DOHH2 (cell line): ENCODE measurements around the gene PITPNC1.

Experiments
- H3F3A ChIP-seq: fragments of 200-600 bp; sonication (generic), shearing (Covaris generic); 2 replicates; pipeline ENCODE4 v1.6.0; 2016; ENCODE audit warnings: antibody characterized with exemption, mild to moderate bottlenecking; ENCODE audit not compliant: control insufficient read depth, insufficient read depth
- H3K27ac ChIP-seq: fragments of 200-600 bp; sonication (generic); 2 replicates; pipeline ENCODE4 v1.5.1; 2014; ENCODE audit warnings: low read depth, mild to moderate bottlenecking, low read length, moderate library complexity
- H3K27me3 ChIP-seq: fragments of 200-600 bp; sonication (generic); 2 replicates; pipeline ENCODE4 v1.6.1; 2014; ENCODE audit warnings: mild to moderate bottlenecking, low read length, mixed read lengths; ENCODE audit not compliant: control insufficient read depth
- H3K36me3 ChIP-seq: fragments of 200-600 bp; sonication (generic); 2 replicates; pipeline ENCODE4 v1.6.1; 2014; ENCODE audit warnings: mild to moderate bottlenecking, low read length, moderate library complexity, mixed read lengths; ENCODE audit not compliant: control insufficient read depth
- H3K4me1 ChIP-seq: fragments of 200-600 bp; sonication (generic); 2 replicates; pipeline ENCODE4 v1.6.1; 2014; ENCODE audit warnings: mild to moderate bottlenecking, low read length, mixed read lengths; ENCODE audit not compliant: control insufficient read depth
- H3K4me2 ChIP-seq: fragments of 200-600 bp; sonication (generic); 2 replicates; pipeline ENCODE4 v1.6.0; 2014; ENCODE audit warnings: mild to moderate bottlenecking, low read length, moderate library complexity
- H3K4me3 ChIP-seq: fragments of 200-600 bp; sonication (generic); 2 replicates; pipeline ENCODE4 v1.5.1; 2014; ENCODE audit warnings: mild to moderate bottlenecking, low read length, mixed read lengths
- H3K79me2 ChIP-seq: fragments of 200-600 bp; sonication (generic); 2 replicates; pipeline ENCODE4 v1.6.1; 2014; ENCODE audit warnings: mild to moderate bottlenecking, low read length, mixed read lengths; ENCODE audit not compliant: control insufficient read depth
- H3K9me2 ChIP-seq: fragments of 200-600 bp; sonication (generic); replicated peaks from 2 replicates; pipeline ENCODE4 v1.6.1; 2014; ENCODE audit warnings: mild to moderate bottlenecking, low read length, mixed read lengths; ENCODE audit not compliant: control insufficient read depth
- H3K9me3 ChIP-seq: fragments of 200-600 bp; sonication (generic); 2 replicates; pipeline ENCODE4 v1.6.1; 2014; ENCODE audit warnings: antibody characterized with exemption, low read length, mixed read lengths; ENCODE audit not compliant: control insufficient read depth, insufficient read depth
- H4K20me1 ChIP-seq: fragments of 200-600 bp; sonication (generic); 2 replicates; pipeline ENCODE4 v1.6.0; 2014; ENCODE audit warnings: low read depth, mild to moderate bottlenecking, antibody characterized with exemption, low read length, moderate library complexity; ENCODE audit not compliant: control insufficient read depth, insufficient read depth
- EZH2phosphoT487 ChIP-seq: fragments of 200-600 bp; sonication (generic); IDR thresholded peaks from 2 replicates; pipeline ENCODE4 v1.6.1; 2017; ENCODE audit warnings: borderline replicate concordance, mild to moderate bottlenecking, antibody characterized with exemption, low read length, moderate library complexity, mixed read lengths
- TF ChIP-seq, protein P1 (sequence below): fragments of 200-600 bp; sonication (generic); IDR thresholded peaks from one replicate; pipeline ENCODE4 v1.5.1; 2014; ENCODE audit warnings: antibody characterized with exemption, mild to moderate bottlenecking, low read depth, low read length; ENCODE audit not compliant: poor library complexity, severe bottlenecking

Gene PITPNC1

GRCh38 chr17:67707442-67707841 is 330.4 kb downstream of the PITPNC1 start:
- no peaks in the 10 kb centered on the region for H3F3A ChIP-seq
- H3K9me3 ChIP-seq = no peaks in the 10 kb centered on the region
- H3K27ac ChIP-seq = no peak overlapping the region
- H3K27me3 ChIP-seq = no peaks in the 10 kb centered on the region
- H3K9me2 ChIP-seq = no peaks in the 10 kb centered on the region
- no peaks in the 10 kb centered on the region for H3K79me2 ChIP-seq
- H3K4me3 ChIP-seq = no peak overlapping the region
- H3K4me1 ChIP-seq = peaks cover 6% of the 10 kb centered on the region
- H4K20me1 ChIP-seq = no peaks in the 10 kb centered on the region
- TF ChIP-seq, protein P1, sequence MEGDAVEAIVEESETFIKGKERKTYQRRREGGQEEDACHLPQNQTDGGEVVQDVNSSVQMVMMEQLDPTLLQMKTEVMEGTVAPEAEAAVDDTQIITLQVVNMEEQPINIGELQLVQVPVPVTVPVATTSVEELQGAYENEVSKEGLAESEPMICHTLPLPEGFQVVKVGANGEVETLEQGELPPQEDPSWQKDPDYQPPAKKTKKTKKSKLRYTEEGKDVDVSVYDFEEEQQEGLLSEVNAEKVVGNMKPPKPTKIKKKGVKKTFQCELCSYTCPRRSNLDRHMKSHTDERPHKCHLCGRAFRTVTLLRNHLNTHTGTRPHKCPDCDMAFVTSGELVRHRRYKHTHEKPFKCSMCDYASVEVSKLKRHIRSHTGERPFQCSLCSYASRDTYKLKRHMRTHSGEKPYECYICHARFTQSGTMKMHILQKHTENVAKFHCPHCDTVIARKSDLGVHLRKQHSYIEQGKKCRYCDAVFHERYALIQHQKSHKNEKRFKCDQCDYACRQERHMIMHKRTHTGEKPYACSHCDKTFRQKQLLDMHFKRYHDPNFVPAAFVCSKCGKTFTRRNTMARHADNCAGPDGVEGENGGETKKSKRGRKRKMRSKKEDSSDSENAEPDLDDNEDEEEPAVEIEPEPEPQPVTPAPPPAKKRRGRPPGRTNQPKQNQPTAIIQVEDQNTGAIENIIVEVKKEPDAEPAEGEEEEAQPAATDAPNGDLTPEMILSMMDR = no peak
- no peak for TF ChIP-seq EZH2phosphoT487
- H3K4me2 ChIP-seq = no peak overlapping the region
- H3K36me3 ChIP-seq = no peaks in the 10 kb centered on the region

- Histone ChIP-seq H3K4me2 (no peak overlapping the region), H3K4me1 (peaks cover 6% of the 10 kb centered on the region), H4K20me1 (no peaks in the 10 kb centered on the region), H3K9me3 (no peaks in the 10 kb centered on the region), H3K27me3 (no peaks in the 10 kb centered on the region), H3K79me2 (no peaks in the 10 kb centered on the region), H3K9me2 (no peaks in the 10 kb centered on the region), H3K4me3 (no peak overlapping the region), H3K27ac (no peak overlapping the region), H3F3A (no peaks in the 10 kb centered on the region), H3K36me3 (no peaks in the 10 kb centered on the region)
- TF ChIP-seq, protein P1 = no peak
- TF ChIP-seq EZH2phosphoT487 = no peak
These were observed 331.3 kb downstream of the PITPNC1 start for GRCh38 chr17:67708378-67708777.

- H3K4me3 ChIP-seq = no peak overlapping the region
- H3K9me2 ChIP-seq = no peaks in the 10 kb centered on the region
- H3F3A ChIP-seq = no peaks in the 10 kb centered on the region
- H3K9me3 ChIP-seq = no peaks in the 10 kb centered on the region
- H3K4me1 ChIP-seq = peaks cover 15% of the 10 kb centered on the region
- H3K79me2 ChIP-seq = peaks cover 5% of the 10 kb centered on the region
- H3K27me3 ChIP-seq = no peaks in the 10 kb centered on the region
- H3K27ac ChIP-seq = no peak overlapping the region
- no peak for TF ChIP-seq EZH2phosphoT487
- TF ChIP-seq, protein P1 = no peak
- no peak overlapping the region for H3K4me2 ChIP-seq
- H3K36me3 ChIP-seq = no peaks in the 10 kb centered on the region; the same call in 1 of the 2 replicates
- H4K20me1 ChIP-seq = no peaks in the 10 kb centered on the region
These were observed 334.8 kb downstream of the PITPNC1 start for GRCh38 chr17:67711916-67712315.
